Stimulated activated CD4-positive, alpha-beta T cell treated with anti-CD3 and anti-CD28 coated beads, Interleukin-4, amount 100 ng/mL, for 4 hours (primary cell): Measurements from ENCODE around the gene DBNDD1.
A peak's percentile ranks its signal among the peaks of the same experiment; 100 is the strongest.
"Not testable (repeated sequence)": the region's sequence is repeated elsewhere in the genome, so short reads cannot be mapped to it uniquely, and the experiment has no call there.

Source experiments
- DNase-seq, 2 experiments: peaks; one replicate each; pipeline ENCODE4 v3.0.0-alpha.2; 2020

Gene DBNDD1

DNA sequence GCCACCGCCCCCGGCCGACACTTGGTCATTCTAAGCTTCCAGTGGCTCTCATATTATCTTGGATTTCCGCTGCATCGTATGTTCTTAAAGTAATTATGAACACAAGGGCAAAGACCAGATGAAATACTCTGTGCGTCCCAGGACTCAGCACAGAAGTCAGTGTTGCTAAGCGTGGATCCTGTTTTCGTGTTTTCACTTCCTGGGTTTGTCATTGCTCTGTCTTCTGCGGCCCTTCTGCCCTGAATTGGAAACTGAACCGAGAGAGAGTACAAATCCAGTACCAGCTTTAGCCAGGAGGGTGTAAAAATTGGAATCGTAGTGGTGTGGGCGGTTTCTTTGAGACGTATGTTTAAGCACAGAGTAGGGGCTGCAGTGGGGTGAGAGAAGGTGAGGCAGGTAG, 32.7 kb downstream of the DBNDD1 start:
- DNase-seq, result no peak

DNA sequence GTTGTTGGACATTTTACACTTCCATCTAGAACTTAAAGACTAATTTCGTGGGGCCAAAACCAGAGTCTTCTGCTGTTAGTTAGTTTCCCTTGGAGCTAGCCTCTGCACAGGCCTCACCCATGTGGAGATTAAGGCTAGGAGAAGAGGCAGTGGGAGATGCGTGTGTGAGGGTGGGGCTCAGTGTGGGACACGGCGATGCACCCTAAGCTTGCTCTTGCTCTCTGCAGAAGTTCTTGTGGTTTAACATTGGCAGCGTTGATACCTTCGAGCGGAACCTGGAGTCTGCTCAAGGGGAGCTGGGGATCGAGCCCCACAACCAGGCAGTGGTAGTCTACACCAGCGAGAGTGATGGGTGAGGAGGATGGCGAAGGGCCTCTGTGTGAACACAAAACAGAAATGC, 34.0 kb downstream of the DBNDD1 start:
- DNase-seq, result no peak

DNA sequence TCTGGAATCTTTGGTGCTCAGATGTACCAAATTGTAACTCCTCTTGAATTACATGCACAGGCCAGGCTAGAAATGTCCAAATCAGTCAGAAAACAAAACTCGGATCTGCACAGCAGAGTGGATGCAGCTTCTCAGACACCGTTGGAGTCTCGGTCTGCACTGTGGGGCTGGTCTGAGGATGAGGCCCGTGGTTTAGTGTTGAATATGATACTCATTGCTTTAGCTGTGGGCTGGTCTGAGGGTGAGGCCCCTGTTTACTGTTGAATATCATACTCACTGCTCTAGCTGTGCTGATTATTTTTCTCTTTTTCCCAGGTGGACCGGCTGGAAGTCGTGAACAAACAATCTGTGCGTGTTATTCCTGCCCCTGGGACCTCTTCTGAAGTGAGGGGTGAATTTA, 35.0 kb downstream of the DBNDD1 start:
- DNase-seq, result no peak

DNA sequence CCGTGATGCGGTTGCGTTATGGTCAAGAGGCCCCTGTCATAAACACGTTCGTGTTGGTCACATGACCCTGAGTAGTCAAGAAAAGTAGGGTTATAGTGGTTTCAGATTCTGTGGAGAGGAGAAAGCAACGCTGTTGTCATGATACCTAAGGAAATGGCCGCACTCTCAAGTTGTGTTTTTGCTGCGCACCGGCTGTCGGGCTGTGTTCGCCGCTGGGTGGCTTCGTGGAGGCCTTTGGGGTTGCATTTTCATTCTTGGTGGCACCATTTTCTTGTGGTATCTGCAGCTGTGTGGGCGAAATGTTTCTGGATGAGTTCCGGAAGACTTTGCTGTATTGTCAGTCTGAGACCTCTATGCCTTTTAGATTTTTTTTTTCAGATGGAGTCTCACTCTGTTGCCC, 35.7 kb downstream of the DBNDD1 start:
- no peak for DNase-seq

DNA sequence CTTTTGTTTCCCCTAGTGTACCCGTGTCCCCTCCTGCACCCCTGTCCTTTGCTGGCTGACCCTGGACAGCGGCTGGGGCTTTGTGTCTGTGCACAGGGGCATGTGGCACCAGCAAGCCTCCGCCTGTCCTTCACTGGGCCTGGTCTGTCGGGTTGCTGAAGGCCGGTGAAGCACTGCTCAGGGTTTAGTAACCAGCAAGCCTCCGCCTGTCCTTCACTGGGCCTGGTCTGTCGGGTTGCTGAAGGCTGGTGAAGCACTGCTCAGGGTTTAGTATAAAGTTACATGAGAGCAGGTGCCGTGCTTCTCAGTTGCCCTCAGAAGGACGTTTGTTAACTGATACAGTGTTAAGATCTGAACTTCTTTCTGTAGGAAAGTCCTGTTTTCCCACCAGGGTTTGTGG, 36.9 kb downstream of the DBNDD1 start:
- DNase-seq, result no peak

DNA sequence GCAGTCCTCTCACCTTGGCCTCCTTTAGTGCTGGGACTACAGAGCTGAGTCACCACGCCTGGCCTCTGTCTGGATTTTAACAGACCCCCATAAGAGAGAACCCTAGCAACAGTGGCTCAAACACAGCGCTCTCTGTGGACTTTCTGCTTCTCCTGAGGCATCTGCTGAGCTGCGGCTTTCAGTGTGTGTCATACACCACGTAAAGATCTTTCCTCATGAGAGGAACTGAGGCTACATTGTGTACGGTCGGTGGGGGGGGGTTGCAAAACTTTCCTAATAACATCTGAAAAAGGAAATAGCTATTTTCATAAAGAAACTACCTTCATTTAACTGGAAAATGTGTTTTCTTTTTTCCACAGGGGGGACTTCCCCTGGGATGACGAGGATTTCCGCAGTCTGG, 37.8 kb downstream of the DBNDD1 start:
- DNase-seq, result no peak

DNA sequence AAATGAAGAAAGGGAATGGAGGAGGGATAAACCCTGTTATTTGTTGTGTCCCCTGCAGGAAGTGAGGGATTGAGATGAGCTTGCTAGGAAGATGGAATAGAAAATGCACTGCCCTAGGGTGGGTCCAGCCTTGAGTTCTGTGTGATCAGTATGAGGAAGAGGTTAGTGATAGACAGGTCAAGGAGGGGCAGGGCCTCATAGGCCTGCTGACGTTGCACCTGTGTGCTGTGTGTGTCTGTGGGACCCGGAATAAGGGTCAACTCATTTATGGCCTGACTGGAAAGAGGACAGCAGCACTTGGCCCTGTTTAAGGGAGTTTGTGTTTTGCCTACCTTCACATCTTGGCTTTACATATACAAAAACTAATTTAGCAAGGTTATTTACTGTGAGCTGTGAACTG, 44.4 kb downstream of the DBNDD1 start:
- no peak for DNase-seq

DNA sequence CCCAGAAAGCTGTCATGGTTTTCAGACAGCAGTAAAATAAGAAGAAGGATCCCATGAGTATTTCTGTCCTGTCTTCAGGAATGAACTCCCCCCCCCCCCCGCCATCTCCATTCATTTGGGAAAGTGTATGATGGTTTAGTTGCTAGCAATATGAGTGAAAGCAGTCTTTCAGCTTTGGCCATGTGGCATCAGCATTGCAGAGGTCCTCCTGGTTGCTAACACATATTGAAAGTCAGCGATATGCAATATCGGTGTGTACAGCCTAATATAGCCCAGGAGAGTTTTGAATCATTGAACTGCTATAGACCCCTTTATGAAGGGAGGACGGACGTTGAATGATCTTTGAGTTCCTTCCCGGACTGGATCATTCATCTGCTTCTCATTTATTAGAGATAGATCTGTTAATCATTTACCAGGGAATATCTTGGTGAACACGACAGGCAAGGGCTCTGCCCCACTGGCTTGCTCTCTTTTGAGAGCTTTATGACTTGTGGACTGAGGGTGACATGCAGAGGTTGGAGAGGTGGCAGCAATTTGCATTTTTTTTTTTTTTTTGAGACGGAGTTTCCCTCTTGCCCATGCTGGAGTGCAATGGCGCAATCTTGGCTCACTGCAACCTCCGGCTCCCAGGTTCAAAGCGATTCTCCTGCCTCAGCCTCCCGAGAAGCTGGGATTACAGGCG, 45.5 kb downstream of the DBNDD1 start:
- no peak for DNase-seq

DNA sequence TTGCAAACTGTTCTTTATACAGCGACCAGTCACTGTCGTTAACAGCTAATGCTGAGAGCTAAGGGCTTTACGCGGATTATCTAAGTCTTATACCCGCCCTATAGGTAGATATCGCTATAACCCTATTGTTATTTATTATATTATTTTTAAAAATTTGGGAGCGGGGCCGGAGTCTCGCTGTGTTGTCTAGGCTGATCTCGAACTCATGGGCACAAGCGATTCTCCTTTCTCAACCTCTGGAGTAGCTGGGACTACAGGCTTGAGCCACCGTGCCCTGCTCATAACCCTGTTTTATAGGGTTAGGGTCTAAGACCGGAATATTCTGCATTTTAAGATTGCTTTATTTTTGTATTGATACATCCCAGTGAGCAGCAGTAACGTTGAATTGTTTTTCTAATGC, 46.0 kb downstream of the DBNDD1 start:
- DNase-seq, result no peak

DNA sequence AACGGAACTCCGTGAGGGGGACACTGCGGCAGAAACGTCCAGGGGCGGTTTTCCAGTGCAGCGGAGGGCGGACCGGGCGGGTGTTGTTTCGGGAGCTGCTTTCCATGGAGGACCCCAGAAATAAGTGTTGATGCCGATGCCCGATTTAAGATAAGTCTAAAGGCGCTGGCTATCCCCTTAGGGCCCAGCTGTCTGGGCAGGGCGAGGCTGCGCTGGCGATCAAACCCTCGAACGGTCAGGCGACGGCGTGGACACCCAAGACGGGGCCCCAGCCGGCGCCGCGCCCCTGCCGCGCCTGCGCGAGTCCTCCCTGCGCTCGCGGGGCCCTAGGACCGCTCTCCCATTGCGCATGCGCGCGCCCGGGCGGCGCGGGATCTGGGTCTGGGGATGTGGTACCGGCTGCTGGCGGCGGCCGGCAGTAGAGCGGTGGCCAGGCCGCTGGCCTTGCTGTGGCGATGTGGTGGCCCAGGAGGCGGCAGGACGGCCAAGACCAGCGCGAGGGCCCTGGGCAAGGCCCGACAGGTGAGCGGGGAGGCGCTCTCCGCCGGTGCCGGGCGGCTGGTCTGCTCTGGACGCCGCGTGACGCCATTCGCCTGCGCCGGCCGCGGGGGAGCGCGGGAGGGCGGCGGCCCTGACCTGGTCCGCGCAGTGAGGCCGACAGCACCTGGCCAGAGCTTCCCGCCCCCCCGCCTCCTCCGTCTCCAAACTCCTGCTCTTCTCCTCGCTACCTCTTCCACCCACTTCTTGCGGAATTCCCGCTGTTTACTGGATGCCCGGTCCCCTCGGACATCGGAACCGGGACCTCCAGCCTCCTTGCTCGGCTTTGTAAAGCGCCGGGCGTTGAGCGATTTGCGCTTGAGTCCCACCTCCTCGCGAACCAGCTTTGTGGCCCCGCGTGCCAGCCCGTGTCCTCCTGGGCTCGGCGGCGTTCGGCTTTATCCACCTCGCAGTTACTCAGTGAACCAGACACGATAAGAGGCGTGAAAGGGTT, 46.7 kb downstream of the DBNDD1 start:
- DNase-seq, result peak; percentile 88 to 89

DNA sequence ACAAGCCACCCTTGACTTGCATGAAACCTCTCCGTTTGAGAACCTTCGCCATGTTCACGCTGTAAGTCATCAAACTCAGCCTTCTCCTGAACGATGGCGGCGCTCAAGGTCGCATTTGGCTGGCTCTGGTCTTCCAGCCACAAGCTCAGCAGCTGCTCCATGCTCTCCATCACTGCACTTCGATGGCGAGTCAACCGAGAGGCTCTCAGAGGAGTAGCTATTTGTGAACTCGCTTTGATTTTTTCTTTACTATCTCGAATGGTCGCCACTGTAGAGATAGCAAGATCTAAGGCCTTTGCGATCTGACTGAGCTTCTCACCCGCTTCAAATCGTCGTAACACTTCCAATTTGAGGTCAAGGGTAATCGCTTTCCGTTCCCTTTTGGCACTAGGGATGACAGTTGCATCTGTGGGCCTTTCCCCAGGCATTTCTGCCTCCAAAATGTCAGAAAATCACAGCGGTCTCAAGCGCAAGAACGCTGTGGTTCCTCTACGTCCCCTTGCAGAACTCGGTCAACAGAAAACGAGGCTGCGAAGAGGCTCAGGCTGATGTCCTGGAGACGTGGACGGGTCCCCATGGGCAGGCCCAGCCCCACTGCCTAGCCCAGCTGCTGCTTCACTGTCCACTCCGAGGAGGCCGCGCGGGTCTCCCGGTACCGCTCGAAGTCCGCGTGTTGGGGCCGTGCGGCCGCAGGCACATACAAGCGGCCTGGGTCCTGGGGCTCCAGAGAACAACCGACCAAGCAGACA, 47.6 kb downstream of the DBNDD1 start:
- peak in 1 of 2 experiments; percentile 6 for DNase-seq

DNA sequence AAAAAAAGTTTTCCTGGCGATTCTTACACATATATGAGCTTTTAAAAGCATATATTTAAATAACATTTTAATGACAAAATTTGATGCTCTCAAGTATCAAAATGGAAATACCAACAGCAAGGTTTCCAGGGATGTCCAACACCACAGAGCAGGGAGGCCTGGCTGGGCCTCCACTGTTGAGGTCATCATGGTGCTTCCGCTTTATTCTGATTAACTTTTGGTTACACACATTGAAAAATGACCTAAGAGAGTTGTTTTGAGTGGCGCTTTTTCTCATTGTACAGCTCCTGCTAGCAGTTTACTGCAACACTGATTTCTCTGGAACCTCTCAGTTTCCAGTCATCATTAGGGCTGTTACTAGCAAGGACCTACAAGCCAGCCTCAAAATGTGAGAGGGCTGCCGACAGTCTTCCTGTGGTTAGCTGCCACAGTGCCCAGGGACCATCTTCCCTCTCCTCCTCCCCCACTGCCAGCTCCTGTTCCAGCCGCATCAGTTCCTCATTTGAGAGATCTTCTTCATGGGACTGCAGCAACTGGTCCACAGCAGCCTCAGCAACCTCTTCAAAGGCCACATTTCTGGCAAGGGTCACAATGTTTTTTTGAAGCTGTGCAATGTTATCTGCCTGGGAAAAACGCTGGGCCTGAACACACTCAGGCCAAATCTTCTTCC, 49.4 kb downstream of the DBNDD1 start:
- DNase-seq, result no peak

DNA sequence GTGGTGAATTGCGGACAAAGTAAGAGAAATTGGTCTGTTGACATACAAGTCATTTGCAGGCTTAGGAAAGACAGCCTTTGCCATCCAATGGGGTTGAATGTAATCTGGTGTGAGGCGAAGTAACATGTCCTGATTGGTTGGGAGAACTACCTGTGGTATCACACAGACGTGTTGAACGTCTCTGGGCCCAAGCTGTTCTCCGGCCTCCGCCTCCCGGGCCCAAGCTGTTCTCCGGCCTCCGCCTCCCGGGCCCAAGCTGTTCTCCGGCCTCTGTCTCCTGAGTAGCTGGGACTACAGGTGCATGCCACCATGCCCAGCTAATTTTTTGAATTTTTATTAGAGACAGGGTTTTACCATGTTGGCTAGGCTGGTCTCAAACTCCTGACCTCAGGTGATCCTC, 51.2 kb downstream of the DBNDD1 start:
- not testable (repeated sequence) for DNase-seq

DNA sequence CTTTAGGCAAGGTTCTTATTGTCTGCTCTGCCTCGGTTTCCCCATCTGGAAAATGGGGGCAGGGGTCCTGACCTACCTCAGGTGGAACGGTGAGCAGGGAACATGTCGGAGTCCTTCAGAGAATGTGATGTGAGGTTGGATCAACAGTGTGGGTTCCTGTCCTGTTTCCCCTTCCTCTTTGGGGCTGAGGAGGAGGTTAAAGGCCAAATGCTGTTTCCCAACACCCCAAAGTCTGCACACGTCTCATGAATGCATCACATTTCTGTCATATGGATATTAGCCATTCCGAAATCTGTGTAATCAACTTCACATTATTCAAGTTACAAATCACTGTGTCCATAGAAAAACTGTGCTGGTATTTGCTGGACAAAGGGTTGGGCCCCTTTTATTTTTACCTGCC, 51.8 kb downstream of the DBNDD1 start:
- DNase-seq, result not testable (repeated sequence)

DNA sequence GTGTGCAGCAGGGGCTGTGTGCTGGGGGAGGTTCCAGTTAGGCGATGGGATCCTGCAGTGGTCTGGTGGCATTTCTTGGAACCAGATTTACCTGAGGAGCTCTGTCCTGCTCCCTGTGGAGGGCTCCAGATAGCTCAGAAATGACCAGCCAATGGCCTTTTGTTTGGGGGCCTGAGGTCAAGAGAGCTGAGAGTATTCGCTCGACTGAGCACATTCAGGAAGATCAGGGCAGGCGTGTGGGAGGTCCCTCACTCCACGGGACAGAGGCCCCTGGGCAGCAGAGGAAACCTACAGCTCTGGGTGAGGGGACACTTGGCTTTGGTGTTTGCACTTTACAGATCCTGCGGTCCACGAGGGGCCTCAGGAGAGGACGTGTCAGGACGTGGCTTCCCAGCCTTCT, 52.5 kb downstream of the DBNDD1 start:
- no peak for DNase-seq

DNA sequence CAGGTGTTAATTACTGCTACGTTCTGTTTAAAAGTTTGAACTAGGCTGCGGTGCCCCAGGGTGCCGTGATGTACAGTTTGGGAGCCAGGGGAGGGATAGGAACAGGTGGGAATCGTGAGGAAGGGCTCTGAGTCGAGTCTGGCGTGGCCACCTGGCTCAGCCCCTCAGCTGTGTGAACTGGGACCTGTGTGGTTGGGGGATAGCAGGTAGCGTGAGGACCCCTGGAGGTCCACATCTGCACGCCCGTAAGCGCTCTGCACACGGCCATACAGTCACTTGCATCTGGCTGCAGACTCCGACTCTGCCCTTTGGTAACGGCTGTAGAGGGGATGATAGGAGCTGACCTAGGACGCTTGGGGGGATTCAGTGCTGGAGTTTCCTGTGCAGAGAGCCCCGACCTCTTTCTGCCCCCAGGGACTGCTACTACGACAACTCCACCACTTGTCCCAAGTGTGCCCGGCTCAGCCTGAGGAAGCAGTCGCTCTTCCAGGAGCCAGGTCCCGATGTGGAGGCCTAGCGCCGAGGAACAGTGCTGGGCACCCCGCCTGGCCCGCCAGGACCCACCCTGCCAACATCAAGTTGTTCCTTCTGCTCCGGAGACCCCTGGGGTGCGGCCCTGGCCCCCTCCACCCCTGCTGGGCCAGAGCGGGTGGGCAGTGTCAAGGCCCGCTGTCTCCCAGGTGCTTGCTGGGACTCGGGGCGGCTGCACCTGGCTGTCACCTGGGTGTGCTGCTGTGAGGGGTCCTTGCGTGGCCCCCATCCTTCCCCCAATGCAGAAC, 53.6 kb downstream of the DBNDD1 start:
- DNase-seq, result no peak

DNA sequence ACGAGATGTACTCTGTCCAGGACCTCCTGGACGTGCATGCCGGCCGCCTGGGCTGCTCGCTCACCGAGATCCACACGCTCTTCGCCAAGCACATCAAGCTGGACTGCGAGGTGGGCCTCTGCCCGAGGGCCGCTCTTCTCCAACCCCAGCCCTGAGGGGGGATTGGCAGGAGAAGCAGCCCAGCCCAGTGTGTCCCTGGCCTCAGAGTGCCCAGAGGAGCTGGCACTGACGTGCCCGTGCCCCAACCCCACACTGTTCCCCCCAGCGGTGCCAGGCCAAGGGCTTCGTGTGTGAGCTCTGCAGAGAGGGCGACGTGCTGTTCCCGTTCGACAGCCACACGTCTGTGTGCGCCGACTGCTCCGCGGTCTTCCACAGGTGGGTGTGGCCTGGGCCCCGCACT, 55.1 kb downstream of the DBNDD1 start:
- no peak for DNase-seq

DNA sequence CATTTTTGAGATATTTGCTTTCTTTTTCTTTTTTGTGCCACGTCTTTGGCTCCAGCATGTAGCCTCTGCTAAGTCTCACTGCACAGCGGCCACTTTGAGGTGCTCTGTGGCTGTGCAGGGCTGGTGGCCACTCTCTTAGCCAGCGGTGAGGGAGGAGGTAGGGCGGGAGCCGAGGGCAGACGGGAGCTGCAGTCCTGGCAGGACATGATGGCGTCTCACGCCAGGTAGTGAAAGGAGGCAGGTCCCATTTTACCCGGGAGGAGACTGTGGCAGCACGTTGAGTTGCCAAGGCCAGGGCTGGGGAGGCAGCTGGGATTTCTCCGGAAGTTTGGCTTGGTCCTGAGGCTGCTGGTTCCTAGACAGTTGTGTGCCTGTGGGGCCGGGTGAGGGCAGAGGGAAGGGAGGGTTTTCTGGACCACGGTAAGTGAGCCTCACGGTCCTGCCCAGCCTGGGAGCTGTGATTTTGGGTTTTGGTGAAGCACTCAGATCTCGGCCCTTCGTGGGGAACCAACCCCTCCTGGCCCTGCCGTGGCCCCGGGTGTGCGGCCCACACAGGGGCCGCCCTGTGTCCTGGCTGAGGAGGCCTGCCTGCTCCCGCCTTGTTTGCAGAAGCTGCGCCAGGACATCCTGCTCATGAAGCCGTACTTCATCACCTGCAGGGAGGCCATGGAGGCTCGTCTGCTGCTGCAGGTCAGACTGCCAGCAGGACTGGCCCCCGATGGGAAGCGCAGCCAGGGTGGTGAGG, 56.3 kb downstream of the DBNDD1 start:
- no peak for DNase-seq

DNA sequence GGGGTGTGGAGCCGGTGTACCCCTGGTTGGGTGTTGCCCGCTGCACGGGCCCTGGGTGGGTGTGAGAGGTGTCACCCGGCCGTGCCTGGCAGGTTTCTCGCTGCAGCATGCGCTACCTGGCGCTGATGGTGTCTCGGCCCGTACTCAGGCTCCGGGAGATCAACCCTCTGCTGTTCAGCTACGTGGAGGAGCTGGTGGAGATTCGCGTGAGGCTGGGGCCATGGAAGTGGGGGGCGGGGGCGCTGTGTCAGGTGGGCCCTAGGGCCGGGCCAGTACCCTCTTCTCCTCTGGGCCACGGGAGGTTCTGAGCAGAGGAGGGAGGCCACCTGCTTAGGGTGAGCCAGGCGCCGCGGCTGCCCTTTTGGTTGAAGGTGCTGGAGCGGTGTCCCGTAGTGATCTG, 57.3 kb downstream of the DBNDD1 start:
- no peak for DNase-seq

DNA sequence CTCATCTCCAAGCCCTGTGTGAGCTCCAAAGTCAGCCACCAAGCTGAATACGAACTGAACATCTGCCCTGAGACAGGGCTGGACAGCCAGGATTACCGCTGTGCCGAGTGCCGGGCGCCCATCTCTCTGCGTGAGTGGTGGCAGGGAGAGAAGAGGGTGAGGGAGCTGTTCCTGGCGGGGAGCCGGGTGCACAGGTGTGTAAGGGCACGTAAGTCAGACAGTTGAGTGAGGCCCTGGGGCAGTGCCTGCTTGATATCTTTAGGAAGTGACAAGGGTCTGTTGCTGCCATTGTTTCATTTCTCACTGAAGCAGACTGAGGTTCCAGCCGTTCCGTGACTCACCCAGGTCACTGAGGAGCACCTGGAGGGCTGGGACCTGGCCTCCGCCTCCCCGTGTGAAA, 58.3 kb downstream of the DBNDD1 start:
- DNase-seq, result no peak

DNA sequence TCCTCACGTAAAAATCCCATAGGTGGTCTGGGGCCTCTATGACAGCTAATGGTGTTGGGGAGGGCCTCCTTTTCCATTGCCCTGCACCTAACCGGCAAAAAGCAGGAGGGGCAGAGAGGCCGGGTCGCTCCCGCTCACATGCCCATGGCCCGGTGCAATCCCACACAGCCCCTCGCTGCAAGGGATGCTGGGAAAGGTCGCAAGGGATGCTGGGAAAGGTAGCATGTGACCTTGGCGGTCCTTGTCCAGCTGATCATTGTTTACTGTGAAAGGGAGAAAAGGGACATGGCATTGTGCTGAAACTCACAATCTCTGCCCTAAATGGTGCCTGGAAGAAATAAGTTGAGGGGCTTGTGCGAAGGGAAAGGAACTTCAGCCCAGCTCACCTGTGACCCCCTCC, 60.7 kb downstream of the DBNDD1 start:
- DNase-seq, result no peak
